Suppressor macrophage treated with lipopolysaccharide for 4 hours (primary cell): ENCODE results near the gene IQSEC1.

Experiments used
- DNase-seq: peaks from one replicate; pipeline ENCODE4 v3.0.0-alpha.2; 2020

The IQSEC1 gene

GRCh38 chr3:12964711-12965612 lies 108.3 kb downstream of the IQSEC1 start:
- no peak for DNase-seq

GRCh38 chr3:12963922-12964701 lies 109.1 kb downstream of the IQSEC1 start:
- peak; percentile 79 for DNase-seq

- no peak for DNase-seq
These were observed 109.9 kb downstream of the IQSEC1 start for GRCh38 chr3:12963231-12963896.

GRCh38 chr3:12962292-12962691 lies 110.9 kb downstream of the IQSEC1 start:
- DNase-seq, result no peak

- DNase-seq, result no peak
These were observed 111.6 kb downstream of the IQSEC1 start for GRCh38 chr3:12961697-12962036.

GRCh38 chr3:12961007-12961696 lies 112.1 kb downstream of the IQSEC1 start:
- DNase-seq, result no peak

GRCh38 chr3:12960497-12960896 lies 112.7 kb downstream of the IQSEC1 start:
- DNase-seq, result no peak

- DNase-seq, result peak; percentile 75
These were observed 113.3 kb downstream of the IQSEC1 start for GRCh38 chr3:12959838-12960378.

GRCh38 chr3:12959410-12959809 lies 113.8 kb downstream of the IQSEC1 start:
- DNase-seq, result no peak

GRCh38 chr3:12957824-12958792 lies 115.1 kb downstream of the IQSEC1 start:
- no peak for DNase-seq

- no peak for DNase-seq
These were observed 115.9 kb downstream of the IQSEC1 start for GRCh38 chr3:12957339-12957738.

- no peak for DNase-seq
These were observed 116.9 kb downstream of the IQSEC1 start for GRCh38 chr3:12956316-12956660.

- no peak for DNase-seq
These were observed 117.4 kb downstream of the IQSEC1 start for GRCh38 chr3:12955651-12956315.

GRCh38 chr3:12954891-12955650 lies 118.2 kb downstream of the IQSEC1 start:
- peak; percentile 72 for DNase-seq

- DNase-seq, result no peak
These were observed 119.0 kb downstream of the IQSEC1 start for GRCh38 chr3:12954180-12954579.

GRCh38 chr3:12953201-12953995 lies 119.8 kb downstream of the IQSEC1 start:
- DNase-seq, result no peak

- DNase-seq, result no peak
These were observed 120.7 kb downstream of the IQSEC1 start for GRCh38 chr3:12952343-12953200.
